Neutrophil (primary cell): Measurements from ENCODE around the gene IRF5.
A peak's percentile ranks its signal among the peaks of the same experiment; 100 is the strongest.
"Not testable (repeated sequence)": the region's sequence is repeated elsewhere in the genome, so short reads cannot be mapped to it uniquely, and the experiment has no call there.

ENCODE experiments used
- H3K27ac ChIP-seq: fragments of 200-600 bp; sonication (generic); 2 replicates; pipeline ENCODE4 v1.5.1; 2016; ENCODE audit warnings: mild to moderate bottlenecking, moderate library complexity
- H3K27me3 ChIP-seq: fragments of 200-600 bp; sonication (generic); 2 replicates; pipeline ENCODE4 v1.6.0; 2016; ENCODE audit warnings: mild to moderate bottlenecking
- H3K36me3 ChIP-seq: fragments of 200-600 bp; sonication (generic); 2 replicates; pipeline ENCODE4 v1.5.1; 2017
- H3K4me1 ChIP-seq, 2 experiments: fragments of 200-600 bp in 1 of 2; sonication (generic) in 1 of 2; 1 replicate in 1 of 2; 2 replicates in 1 of 2; pipeline versions ENCODE4 v1.5.1 to v1.6.1; 2013 to 2016; ENCODE audit warnings: low read depth in 1 of 2, low read length in 1 of 2, mild to moderate bottlenecking in 1 of 2, moderate library complexity in 1 of 2; ENCODE audit not compliant: control insufficient read depth in 1 of 2, insufficient read depth in 1 of 2
- H3K4me3 ChIP-seq, 2 experiments: fragments of 200-600 bp in 1 of 2; sonication (generic) in 1 of 2; 1 replicate in 1 of 2; 2 replicates in 1 of 2; pipeline ENCODE4 v1.5.1; 2013 to 2016; ENCODE audit warnings: low read depth in 1 of 2, low read length in 1 of 2, mild to moderate bottlenecking in 1 of 2, moderate library complexity in 1 of 2
- H3K9me3 ChIP-seq: fragments of 200-600 bp; sonication (generic); 2 replicates; pipeline ENCODE4 v1.5.1; 2016
- CTCF ChIP-seq: fragments of 200-600 bp; sonication (generic); IDR thresholded peaks from 2 replicates; pipeline ENCODE4 v1.5.1; 2016; ENCODE audit warnings: antibody characterized with exemption

The IRF5 gene

GRCh38 chr7:128939075-128939860 is 1.5 kb downstream of the IRF5 start:
- H3K4me1 ChIP-seq = peaks cover 38 to 40% of the 10 kb centered on the region in 2 experiments

GRCh38 chr7:128939861-128940410 is 2.2 kb downstream of the IRF5 start:
- H3K27me3 ChIP-seq = no peaks in the 10 kb centered on the region

More at GRCh38 chr7:128939075-128939860, 1.5 kb downstream of the IRF5 start:
- Histone ChIP-seq H3K27ac (peak overlapping the region; percentile 82), H3K36me3 (no peaks in the 10 kb centered on the region), H3K27me3 (no peaks in the 10 kb centered on the region), H3K4me3 (peak overlapping the region; percentile 85 to 90), H3K9me3 (no peaks in the 10 kb centered on the region)
- TF ChIP-seq CTCF = no peak

GRCh38 chr7:128940494-128941322 is 3.0 kb downstream of the IRF5 start:
- no peaks in the 10 kb centered on the region for H3K9me3 ChIP-seq
- TF ChIP-seq CTCF = no peak
- no peaks in the 10 kb centered on the region for H3K27me3 ChIP-seq
- H3K4me3 ChIP-seq = peak overlapping the region; percentile 85 to 90
- H3K4me1 ChIP-seq = peaks cover 38 to 40% of the 10 kb centered on the region in 2 experiments
- H3K27ac ChIP-seq = peak overlapping the region; percentile 82
- peaks cover 8% of the 10 kb centered on the region for H3K36me3 ChIP-seq

More at GRCh38 chr7:128939861-128940410, 2.2 kb downstream of the IRF5 start:
- TF ChIP-seq CTCF = no peak
- peak overlapping the region; percentile 85 to 90 for H3K4me3 ChIP-seq
- H3K27ac ChIP-seq = peak overlapping the region; percentile 82
- H3K4me1 ChIP-seq = peaks cover 38 to 40% of the 10 kb centered on the region in 2 experiments
- no peaks in the 10 kb centered on the region for H3K9me3 ChIP-seq
- peaks cover under 1% of the 10 kb centered on the region for H3K36me3 ChIP-seq

GRCh38 chr7:128941323-128941890 is 3.7 kb downstream of the IRF5 start:
- peaks cover 38 to 40% of the 10 kb centered on the region in 2 experiments for H3K4me1 ChIP-seq
- no peak for TF ChIP-seq CTCF
- no peaks in the 10 kb centered on the region for H3K27me3 ChIP-seq
- peak overlapping the region; percentile 82 for H3K27ac ChIP-seq
- peaks cover 15% of the 10 kb centered on the region for H3K36me3 ChIP-seq
- H3K9me3 ChIP-seq = no peaks in the 10 kb centered on the region
- peak overlapping the region in 1 of 2 experiments; percentile 85 for H3K4me3 ChIP-seq

GRCh38 chr7:128941946-128942526 is 4.3 kb downstream of the IRF5 start:
- Histone ChIP-seq H3K4me1 (peaks cover 38 to 40% of the 10 kb centered on the region in 2 experiments), H3K9me3 (no peaks in the 10 kb centered on the region), H3K36me3 (peaks cover 22% of the 10 kb centered on the region), H3K27me3 (no peaks in the 10 kb centered on the region), H3K27ac (no peak overlapping the region), H3K4me3 (no peak overlapping the region)
- no peak for TF ChIP-seq CTCF

GRCh38 chr7:128943251-128943650 is 5.5 kb downstream of the IRF5 start:
- not testable (repeated sequence) for H3K27ac ChIP-seq, H3K4me3 ChIP-seq, H3K9me3 ChIP-seq, H3K27me3 ChIP-seq
- peaks cover 34% of the 10 kb centered on the region in 2 experiments for H3K4me1 ChIP-seq
- peaks cover 34% of the 10 kb centered on the region for H3K36me3 ChIP-seq
